ENCODE data around the gene PCDH9.
"Not testable (repeated sequence)": the region's sequence is repeated elsewhere in the genome, so short reads cannot be mapped to it uniquely, and the experiment has no call there.

The PCDH9 gene

DNA sequence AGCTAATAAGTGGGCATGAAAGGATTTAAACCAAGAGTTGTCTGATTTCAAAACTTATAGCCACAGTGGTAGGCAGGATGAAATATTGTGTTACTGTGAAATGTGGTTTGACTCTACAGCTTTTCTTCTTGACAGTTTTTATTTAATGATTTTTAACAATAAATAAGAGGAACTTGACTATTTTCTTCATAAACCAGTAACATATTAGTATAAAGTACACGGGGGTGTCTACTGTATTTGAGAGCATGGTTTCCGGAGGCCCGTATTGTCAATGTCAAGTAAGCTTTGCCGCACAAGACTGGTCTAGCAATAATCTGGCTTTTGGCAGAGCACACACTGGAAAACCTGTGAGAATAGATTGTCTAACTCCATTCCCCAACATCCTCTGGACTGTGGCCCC, 894.5 kb downstream of the PCDH9 start:
- DNase-seq (ENCODE audit: low read depth) = no peak

DNA sequence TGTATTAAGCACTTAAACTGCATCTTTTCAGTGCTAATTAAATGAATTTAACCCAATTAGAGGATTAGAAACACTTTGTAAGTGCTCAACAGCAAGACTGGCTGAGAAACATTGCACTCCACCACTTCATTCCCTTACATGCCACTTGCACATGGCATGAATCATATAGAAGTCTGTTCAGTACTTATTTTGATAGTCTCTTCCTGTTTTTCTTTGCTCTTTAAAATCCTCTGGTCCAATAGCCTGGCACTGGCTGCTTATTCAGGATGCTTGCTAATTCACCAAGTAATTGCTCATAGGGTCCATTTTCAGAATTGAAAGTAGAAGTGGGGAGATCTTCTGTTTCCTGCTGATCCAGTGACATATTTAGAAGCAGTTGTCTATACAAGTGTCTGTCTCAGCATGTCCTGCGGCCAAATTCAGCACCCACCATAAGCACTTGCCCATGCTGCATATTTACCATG, 900.1 kb downstream of the PCDH9 start:
- DNase-seq (ENCODE audit: low read depth) = no peak

DNA sequence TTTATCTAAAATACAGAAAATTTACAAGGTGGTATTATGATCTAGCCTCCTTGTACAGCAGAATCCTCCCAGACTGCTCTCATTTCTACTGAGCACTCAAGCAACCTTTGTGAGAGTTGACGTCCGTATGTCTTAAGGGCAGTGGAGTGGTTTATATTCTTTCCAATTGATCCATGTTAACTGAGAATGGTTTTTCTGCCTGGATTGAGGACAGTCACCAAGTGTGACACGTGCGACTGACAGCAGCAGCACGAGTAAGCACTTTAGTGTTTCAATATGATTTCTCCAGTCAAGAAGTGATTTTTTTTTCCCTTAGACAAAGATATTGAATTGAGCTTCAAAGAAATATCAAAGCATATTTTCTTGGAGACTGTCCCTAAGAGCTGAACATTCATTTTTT, 901.7 kb downstream of the PCDH9 start:
- no peak for DNase-seq (ENCODE audit: low read depth)

DNA sequence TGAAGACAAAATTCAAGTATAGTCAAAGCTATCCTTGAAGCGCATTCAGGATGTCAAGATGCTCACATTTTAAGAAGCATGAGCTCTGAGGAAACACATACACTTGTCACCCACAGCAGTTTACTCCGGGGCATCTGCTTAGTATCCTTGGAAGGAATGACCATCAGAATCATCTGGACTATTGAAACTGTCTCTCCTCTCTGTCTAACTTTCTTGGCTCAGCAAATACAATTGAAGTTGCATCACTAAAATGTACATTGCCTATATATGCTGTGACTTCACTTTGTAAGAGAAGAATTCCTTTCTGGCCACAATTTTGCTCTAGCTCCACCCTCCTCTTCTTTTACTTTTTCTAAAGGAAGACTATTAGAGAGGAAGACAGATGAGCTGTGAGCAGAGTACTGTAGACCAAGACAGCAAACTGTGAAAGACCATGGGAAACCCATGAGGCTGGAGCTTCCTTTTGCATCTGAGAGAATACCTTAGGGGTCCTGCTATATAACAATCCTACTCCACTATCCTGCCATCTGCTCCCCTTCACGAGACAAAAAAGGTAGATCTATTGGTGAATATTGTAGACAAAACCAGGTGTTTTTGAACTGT, 906.3 kb downstream of the PCDH9 start:
- DNase-seq (ENCODE audit: low read depth) = no peak

DNA sequence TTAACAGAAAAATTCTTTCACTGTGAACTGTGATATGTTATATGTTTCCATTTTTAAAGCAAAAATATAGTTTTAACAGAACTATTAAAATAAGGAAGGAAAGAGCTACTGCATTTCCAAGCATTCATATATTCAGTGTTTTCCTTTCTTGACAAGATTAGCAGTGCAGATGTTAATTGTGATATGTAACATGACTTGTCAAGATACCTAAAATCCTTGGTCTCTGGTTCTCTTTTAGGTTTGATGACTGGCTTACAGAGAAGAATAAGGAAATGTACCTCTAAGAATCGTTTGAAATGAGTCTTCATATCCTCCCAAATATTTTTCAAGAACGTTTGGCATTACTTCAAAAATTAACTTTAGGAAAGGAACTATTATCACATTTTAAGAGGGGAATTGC, 907.2 kb downstream of the PCDH9 start:
- no peak for DNase-seq (ENCODE audit: low read depth)

DNA sequence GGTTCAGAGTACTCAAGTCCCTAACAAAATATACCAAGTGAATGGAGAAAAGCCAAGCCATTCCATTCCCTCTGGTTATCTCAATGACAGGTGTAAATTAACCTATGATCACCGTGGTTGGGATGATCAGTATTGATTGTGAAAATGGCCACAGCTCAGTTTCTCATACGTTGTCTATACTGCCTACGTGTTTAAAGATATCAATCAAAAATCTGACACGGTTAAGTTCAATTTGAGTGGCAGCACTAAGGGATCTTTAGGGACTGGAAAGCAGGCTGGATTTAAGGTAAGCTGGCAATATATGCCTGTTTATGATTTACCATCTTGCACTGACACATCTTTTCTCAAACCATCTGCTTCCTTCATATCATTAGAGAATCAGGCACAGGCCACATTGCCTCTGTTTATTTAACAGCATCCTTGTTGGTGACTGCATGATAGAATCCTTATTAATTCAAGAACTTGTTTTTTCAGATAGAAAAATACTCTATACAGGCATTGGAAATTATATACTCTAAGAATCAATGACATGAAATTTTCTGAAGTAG, 907.9 kb downstream of the PCDH9 start:
- DNase-seq (ENCODE audit: low read depth) = no peak

DNA sequence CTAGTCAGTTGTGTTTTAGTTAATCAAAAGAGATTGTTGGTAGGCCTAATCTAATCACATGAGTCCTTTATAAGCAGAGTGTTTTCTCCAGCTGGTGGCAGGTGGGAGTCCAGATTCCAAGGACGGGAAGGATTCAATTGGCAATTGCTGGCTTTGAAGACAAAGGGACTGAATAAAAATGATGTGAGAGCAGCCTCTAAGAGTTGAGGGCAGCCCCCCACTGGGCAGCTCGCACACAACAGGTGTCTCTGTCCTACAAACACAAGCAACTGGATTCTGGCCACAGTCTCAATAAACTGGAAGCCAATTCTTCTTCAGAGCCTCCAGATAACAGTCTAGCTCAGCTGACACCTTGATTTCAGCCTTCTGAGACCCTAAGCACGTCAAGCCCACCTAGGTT, 915.2 kb downstream of the PCDH9 start:
- DNase-seq (ENCODE audit: low read depth) = no peak

DNA sequence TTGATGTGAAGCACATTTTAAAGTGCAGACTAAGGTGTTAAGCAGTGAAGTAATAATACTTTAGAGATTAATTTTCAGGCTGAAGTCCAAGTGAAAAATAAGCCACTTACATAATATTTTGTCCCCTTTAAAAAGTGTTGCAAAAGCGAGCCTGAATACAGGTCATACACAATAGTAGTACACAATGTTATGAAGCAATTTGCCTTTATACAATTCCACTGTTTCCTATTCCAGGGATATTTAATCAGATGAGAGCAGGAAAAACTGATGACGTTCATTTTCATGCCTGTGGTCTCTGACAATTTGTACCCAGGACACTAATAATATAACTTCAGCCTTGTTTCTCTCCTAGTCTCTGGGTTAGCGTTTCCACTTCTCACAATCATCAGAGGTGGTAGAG, 916.7 kb downstream of the PCDH9 start:
- DNase-seq (ENCODE audit: low read depth) = peak; percentile 31

DNA sequence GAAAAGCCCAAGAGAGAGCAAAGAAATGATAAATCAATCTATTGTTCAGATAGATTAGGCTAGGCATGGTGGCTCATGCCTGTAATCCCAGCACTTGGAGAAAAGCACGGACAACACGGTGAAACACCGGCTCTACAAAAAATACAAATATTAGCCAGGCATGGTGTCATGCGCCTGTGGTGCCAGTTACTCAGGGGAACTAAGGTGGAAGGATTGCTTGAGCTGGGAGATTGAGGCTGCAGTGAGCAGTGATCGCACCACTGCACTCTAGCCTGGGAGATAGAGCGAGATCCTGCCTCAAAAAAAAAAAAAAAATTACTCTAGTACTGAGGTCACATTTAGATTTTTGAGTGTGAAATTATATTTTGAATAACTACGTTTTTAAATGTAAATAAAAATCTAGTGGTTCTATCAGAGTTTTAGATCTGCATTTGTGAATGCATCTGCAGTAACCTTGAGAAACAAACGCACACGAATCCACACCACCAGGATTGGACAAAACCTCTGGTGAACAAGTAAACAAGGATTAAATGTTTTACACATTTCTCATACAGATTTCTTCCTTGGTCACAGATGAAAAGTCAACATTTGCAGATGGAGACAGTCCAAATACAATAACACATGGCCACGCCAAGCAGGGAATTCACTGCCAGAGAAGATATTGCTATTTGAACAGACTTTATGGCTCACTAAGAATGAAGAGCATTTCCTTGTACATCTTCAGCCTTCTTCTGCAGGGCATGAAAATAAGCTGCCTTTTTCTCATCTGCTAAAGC, 917.6 kb downstream of the PCDH9 start:
- peak; percentile 81 for DNase-seq (ENCODE audit: low read depth)

DNA sequence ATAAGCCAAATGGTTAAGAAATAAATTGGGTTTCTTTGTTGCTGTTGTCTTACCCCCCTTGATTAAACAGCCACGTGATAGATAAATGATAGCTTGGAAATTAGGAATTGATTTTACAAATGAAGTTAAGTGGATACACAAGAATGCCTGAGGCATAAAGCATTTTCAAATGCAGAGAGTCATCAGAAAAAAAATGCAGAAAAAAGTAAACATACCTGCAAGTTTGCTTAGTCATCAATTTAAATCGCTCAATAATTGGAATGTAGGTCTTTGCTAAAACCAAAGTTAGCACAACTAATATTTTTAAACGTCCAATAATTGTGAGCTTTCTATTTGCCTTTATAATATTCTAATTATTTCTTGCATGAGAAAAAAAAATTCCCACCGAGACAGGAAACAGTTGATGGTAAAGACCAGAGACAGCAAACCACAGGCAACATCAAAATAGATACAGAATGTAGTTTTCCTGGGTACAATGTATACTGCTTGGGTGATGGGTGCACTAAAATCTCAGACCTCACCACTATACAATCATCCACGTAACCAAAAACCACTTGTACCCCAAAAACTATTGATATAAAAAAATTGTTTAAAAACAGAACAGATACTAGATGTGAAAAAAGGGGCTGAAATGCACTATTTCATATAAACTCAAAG, 924.0 kb downstream of the PCDH9 start:
- DNase-seq (ENCODE audit: low read depth) = no peak

DNA sequence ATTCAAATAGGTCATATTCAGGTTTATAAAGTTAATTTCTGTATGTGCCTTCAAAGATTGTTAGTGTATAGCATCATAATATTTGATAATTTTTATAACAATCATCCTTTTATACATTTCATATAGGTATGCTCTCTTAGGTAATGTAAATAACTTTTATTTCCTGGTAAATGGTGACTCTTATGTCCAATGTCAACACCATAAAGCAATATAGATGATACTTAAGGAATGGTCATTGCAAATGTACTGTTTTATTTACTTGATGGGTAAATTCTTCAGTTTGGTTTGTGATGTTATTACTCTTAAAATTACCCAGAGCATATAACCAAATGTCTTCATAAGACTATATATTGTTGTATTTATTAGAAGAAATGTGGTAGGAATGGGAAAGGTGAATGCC, 928.7 kb downstream of the PCDH9 start:
- DNase-seq (ENCODE audit: low read depth) = no peak

DNA sequence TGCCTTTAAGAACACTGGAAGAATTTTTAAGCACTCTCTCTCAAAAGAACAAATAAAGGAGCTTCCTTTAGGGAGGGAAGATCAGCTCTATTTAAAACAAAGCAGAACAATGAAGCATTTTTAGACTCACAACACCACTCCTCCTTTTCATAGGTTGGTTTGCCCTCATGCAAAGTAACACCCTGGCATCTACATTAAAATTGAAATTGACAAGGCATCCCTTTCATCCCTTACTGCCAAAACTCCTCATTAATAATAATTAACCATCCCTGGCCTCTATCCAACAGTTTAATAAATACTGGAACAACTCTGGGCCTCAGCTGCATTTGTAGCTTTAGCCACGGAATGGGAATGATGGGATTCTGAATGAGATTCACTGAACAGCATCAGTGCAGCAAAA, 929.1 kb downstream of the PCDH9 start:
- no peak for DNase-seq (ENCODE audit: low read depth)

DNA sequence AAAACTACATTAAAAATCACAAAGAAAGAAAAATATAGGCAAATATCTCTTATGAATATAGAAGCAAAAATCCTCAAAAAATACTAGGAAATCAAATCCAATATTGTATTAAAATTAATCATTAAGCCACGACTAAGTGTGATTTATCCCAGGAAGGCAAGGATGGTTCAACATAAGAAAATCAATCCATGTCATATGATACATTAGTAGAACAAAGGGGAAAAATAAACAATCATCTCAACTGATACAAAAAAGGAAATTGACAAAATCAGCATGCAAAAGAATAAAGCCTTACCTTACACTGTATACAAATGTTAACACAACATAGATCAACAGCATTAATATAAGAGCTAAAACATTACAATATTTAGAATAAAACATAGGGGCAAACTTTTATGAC, 933.3 kb downstream of the PCDH9 start:
- DNase-seq (ENCODE audit: low read depth) = no peak

DNA sequence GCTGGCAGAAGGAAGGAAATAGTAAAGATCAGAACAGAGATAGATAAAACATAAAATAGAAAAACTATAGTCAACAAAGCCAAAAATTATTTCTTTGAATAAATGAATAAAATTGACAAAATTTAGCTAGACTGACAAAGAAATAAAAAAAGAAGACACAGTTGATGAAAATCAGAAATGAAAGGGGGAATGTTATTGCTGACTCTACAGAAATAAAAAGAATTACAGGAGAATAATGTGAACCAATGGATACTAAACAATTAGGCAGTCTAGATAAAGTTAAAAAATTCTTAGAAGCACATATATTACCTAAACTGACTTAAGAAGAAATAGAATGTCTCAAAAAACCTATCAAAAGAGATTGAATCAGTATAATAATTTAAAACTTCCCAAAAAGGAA, 933.8 kb downstream of the PCDH9 start:
- DNase-seq (ENCODE audit: low read depth) = no peak

DNA sequence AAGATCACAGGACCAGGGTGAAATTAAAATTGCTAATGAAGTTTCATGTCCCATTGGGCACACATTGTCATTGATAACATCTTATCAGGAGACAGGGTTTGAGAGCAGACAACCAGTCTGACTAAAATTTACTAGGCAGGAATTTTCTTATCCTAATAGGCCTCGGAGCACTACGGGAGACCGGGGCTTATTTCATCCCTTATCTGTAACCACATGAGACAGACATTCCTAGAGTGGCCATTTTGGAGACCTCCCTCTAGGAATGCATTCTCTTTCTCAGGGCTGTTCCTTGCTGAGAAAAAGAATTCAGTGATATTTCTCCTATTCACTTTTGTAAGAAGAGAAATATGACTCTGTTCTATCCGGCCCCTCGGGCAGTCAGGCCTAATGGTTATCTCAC, 943.3 kb downstream of the PCDH9 start:
- DNase-seq (ENCODE audit: low read depth) = not testable (repeated sequence)

DNA sequence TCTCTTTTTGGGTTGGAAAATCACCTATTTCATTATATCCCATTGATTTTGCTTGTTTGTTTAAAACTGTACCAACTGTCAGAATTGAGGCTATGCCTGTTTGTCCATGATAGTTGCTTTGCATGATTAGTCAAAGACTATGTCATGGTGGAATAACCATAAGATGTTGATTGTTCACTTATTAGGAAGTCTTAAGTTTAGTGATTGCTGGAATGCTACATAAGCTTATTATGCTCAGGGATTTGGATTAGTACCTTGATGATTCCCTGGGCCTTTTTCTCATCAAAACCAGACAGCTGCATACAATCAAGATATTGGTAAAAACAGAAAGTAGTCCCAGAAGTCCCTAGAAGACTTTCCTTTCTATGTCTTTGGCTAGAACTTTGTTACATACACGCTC, 954.7 kb downstream of the PCDH9 start:
- DNase-seq (ENCODE audit: low read depth) = no peak

DNA sequence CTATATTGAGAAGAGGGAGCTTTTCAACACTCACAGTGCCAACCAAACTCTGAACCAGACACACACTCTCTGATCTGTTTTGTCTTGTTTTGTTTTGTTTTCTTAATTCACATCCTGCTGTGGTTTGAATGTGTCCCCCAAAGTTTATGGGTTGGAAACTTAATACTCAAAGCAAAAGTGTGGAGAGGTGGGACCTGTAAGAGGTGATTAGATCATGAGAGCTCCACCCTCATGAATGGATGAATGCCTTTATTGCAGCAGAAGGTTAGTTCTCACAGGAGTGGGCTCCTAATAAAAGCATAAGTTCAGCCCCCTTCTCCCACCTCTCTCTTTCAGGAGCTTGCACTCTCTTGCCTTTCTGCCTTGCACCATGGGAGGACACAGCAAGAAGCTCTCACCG, 957.1 kb downstream of the PCDH9 start:
- DNase-seq (ENCODE audit: low read depth) = no peak

DNA sequence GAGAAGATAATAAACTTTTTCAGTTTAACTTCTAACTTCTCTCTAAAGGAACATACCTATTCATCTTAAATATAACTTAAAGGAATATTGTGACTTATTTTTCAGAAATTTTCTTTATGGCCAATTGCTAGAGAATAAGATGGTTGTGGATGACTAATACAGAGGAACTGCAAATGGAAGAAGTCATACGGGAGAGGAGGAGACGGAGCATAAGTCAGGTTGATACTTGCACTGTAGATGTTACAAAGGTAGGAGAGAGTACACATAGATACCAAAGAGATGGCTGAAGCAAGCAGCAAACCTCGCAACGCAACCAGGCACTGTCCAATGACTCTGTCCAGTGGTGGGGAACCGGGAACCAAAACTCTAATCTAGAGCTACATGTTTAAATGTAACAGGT, 963.4 kb downstream of the PCDH9 start:
- DNase-seq (ENCODE audit: low read depth) = no peak

DNA sequence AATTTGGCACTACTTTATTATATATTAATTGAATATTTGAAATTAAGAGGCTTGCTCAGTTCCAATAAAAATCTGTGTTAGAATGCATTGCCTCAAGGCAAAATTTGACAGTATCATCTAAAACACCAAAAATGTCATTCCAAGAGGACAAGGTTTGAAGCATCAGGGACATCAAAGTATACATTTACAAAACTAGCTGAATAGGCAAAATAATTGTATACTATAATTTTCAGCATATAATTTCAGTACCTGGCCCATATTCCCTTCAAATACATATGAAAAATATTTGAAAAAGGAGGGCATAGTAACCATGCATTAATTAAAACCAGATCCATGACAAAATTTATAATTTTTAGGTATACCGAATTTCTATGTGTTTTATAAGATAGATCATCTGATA, 963.8 kb downstream of the PCDH9 start:
- no peak for DNase-seq (ENCODE audit: low read depth)

DNA sequence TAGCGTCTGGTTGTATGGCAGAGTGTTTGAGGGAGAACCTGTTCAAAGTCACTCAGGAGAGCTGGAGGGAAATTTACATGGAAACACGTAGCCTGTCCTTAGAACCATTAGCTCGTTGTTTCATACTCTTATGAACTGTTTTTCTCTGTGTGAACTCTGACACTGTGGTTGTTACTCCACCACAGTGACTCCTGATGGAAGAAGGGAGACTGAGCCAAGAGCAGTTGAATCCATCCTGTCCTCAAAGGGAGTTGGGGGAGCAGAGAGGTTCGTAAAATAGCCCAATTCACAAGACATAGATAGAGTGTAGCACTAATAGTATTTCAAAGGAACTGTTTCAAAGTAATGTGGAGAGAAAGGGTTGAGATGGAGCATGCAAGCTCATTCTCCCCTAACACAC, 964.8 kb downstream of the PCDH9 start:
- DNase-seq (ENCODE audit: low read depth) = peak; percentile 12

DNA sequence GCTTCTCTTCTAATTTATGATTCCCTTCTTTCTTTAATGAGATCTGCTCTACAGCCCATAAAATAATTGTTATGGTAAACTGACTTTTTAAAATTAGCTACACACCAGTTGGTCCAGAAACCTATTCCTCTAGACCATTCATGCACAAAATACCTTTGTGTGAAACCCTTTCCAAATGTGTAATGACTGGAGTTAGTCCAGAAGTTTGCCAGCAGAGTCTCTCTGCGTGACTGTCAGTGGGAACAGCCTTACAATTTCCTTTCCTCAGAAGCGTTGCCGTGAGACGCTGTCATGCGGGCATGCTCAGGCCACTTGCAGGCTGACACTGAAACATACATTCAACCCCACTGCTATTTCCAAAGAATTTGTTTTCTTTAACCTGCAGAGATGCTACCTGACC, 965.2 kb downstream of the PCDH9 start:
- DNase-seq (ENCODE audit: low read depth) = peak; percentile 7

DNA sequence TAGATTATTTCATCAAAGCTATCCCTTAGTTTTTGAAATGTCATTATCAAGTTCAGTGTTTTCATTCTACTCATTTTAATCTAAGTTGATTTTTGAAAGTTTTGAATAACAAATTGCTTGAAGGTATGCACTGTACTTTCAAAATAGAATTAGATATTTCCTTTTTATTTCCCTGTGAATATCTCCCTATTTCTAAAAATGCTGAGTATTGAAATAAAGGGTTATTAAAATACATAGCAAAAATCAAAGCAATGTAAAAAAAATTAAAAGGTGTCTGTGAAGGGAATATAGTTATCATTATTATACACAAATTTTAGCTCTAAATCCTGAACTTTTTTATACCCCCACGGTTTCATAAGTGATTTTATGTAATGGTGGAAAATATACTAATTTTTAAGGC, 967.8 kb downstream of the PCDH9 start:
- DNase-seq (ENCODE audit: low read depth) = no peak

DNA sequence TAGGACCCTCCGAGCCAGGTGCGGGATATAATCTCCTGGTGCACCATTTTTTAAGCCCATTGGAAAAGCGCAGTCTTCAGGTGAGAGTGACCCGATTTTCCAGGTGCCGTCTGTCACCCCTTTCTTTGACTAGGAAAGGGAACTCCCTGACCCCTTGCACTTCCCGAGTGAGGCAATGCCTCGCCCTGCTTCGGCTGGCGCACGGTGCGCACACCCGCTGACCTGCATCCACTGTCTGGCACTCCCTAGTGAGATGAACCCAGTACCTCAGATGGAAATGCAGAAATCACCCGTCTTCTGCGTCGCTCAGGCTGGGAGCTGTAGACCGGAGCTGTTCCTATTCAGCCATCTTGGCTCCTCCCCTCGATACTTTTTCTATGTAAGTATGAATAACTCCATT, 970.7 kb downstream of the PCDH9 start:
- DNase-seq (ENCODE audit: low read depth) = not testable (repeated sequence)

Data from fibroblast of gingiva (primary cell).